H1 (cell line): ENCODE measurements around the gene PRUNE1. TPM values are rescaled to one million over a fixed set of nuclear protein-coding genes. Genes with fewer than 3 reads are reported as not detected.
A peak's percentile ranks its signal among the peaks of the same experiment; 100 is the strongest.

ENCODE experiments used
- ASH2L ChIP-seq: fragments of 200-600, 300-600 bp; sonication (generic); IDR thresholded peaks from one replicate; pipeline ENCODE4 v1.7.1; 2017; ENCODE audit warnings: low read length
- CBX5 ChIP-seq: fragments of 300-800, 300-1000 bp; sonication (generic); IDR thresholded peaks from 2 replicates; pipeline ENCODE4 v1.7.1; 2016; ENCODE audit warnings: antibody characterized with exemption, low read length, low read depth
- CHD2 ChIP-seq: IDR thresholded peaks from 2 replicates; pipeline ENCODE4 v1.6.1; 2012; ENCODE audit warnings: low read length, improper control_type of control experiment
- JUN ChIP-seq: IDR thresholded peaks from 2 replicates; pipeline ENCODE4 v1.6.1; 2011; ENCODE audit warnings: low read depth, mild to moderate bottlenecking, improper control_type of control experiment, low read length
- JUND ChIP-seq: IDR thresholded peaks from 2 replicates; pipeline ENCODE4 v1.6.1; 2011; ENCODE audit warnings: mild to moderate bottlenecking, improper control_type of control experiment, low read length
- PHF8 ChIP-seq: fragments of 200-600 bp; sonication (generic); conservative IDR thresholded peaks from 2 replicates; pipeline ENCODE4 v1.7.1; 2012; ENCODE audit warnings: low read depth, mild to moderate bottlenecking, inconsistent platforms, low read length, moderate library complexity
- POLR2A ChIP-seq, 2 experiments: IDR thresholded peaks; 1 replicate in 1 of 2; 2 replicates in 1 of 2; pipeline ENCODE4 v1.6.1; 2011; ENCODE audit warnings: low read depth in 2 of 2, low read length in 2 of 2, mild to moderate bottlenecking in 2 of 2; ENCODE audit errors: control extremely low read depth in 1 of 2
- POU5F1 ChIP-seq: IDR thresholded peaks from 2 replicates; pipeline ENCODE4 v1.6.1; 2011; ENCODE audit warnings: low read depth, mild to moderate bottlenecking, low read length, moderate library complexity
- RAD21 ChIP-seq, 2 experiments: IDR thresholded peaks in 1 of 2; conservative IDR thresholded peaks in 1 of 2; 2 replicates each; pipeline ENCODE4 v1.6.1; 2011; ENCODE audit warnings: low read depth in 2 of 2, low read length in 2 of 2, improper control_type of control experiment in 1 of 2, inconsistent platforms in 1 of 2, mild to moderate bottlenecking in 1 of 2, moderate library complexity in 1 of 2
- RBBP5 ChIP-seq: IDR thresholded peaks from 2 replicates; pipeline ENCODE4 v1.7.1; 2012; ENCODE audit warnings: low read depth, mild to moderate bottlenecking, inconsistent platforms, low read length, moderate library complexity, borderline replicate concordance
- SIN3A ChIP-seq, 2 experiments: IDR thresholded peaks in 1 of 2; conservative IDR thresholded peaks in 1 of 2; 2 replicates each; pipeline ENCODE4 v1.6.1; 2011 to 2012; ENCODE audit warnings: low read length in 2 of 2, improper control_type of control experiment in 1 of 2, low read depth in 1 of 2, mild to moderate bottlenecking in 1 of 2
- SP1 ChIP-seq: IDR thresholded peaks from 2 replicates; pipeline ENCODE4 v1.6.1; 2011; ENCODE audit warnings: low read depth, low read length
- SP4 ChIP-seq: IDR thresholded peaks from 2 replicates; pipeline ENCODE4 v1.6.1; 2012; ENCODE audit warnings: low read length, inconsistent platforms
- SUZ12 ChIP-seq: fragments of 200-600 bp; sonication (generic); IDR thresholded peaks from 2 replicates; pipeline ENCODE4 v1.6.1; 2012; ENCODE audit warnings: mild to moderate bottlenecking, inconsistent platforms, low read length, moderate library complexity, mixed read lengths
- TCF12 ChIP-seq: IDR thresholded peaks from 2 replicates; pipeline ENCODE4 v1.6.1; 2011; ENCODE audit warnings: low read depth, mild to moderate bottlenecking, low read length
- TEAD4 ChIP-seq: IDR thresholded peaks from 2 replicates; pipeline ENCODE4 v1.6.1; 2012; ENCODE audit warnings: low read depth, low read length, inconsistent platforms, mixed read lengths
- YY1 ChIP-seq: IDR thresholded peaks from 2 replicates; pipeline ENCODE4 v1.6.1; 2011; ENCODE audit warnings: low read depth, mild to moderate bottlenecking, low read length
- ZNF274 ChIP-seq: IDR thresholded peaks from 2 replicates; pipeline ENCODE4 v1.7.0; 2012; ENCODE audit warnings: low read length, borderline replicate concordance; ENCODE audit errors: extremely low read depth
- polyA plus RNA-seq, 7 experiments: library from polyadenylated mRNA; depleted of rRNA in 3 of 7; stranded (reverse) in 5 of 7; unstranded in 2 of 7; fragments of >200 nt in 5 of 7; fragments of 200-250 nt in 2 of 7; gene quantifications; 1 replicate in 5 of 7; 2 replicates in 1 of 7; 4 replicates in 1 of 7; pipeline versions ENCODE4 v1.2.1 to v1.2.3, GENCODE V29; 2011 to 2013; ENCODE audit warnings: missing spikeins in 2 of 7, mixed read lengths in 2 of 7
- total RNA-seq: library from RNA; stranded (reverse); fragmentation: NEBNext Ultra II Directional; extraction: Animal tissue kit (Norgen Biotek cat#: 25700); gene quantifications from 2 replicates; pipeline ENCODE4 v1.2.1, GENCODE V29; 2021
- TF ChIP-seq, protein P1 (sequence below): IDR thresholded peaks from 2 replicates; pipeline ENCODE4 v1.6.1; 2012; ENCODE audit warnings: inconsistent platforms
- TF ChIP-seq, protein P2 (sequence below), 3 experiments: IDR thresholded peaks; 1 replicate in 2 of 3; 2 replicates in 1 of 3; pipeline versions ENCODE4 v1.5.1 to v1.6.1; 2011; ENCODE audit warnings: low read length in 3 of 3, mild to moderate bottlenecking in 3 of 3, inconsistent platforms in 2 of 3, low read depth in 1 of 3, moderate library complexity in 1 of 3; ENCODE audit not compliant: insufficient read depth in 1 of 3; ENCODE audit errors: control extremely low read depth in 1 of 3
- TF ChIP-seq, protein P3 (sequence below): IDR thresholded peaks from 2 replicates; pipeline ENCODE4 v1.6.1; 2011; ENCODE audit warnings: low read depth, mild to moderate bottlenecking, low read length; ENCODE audit not compliant: insufficient read depth

PRUNE1 gene
- total and polyA plus RNA-seq, 2 of the 8 experiments (the other 6 are each of a cell fraction or from before 2014, with no cell fraction given) = 32.8 to 54.2 TPM

DNA sequence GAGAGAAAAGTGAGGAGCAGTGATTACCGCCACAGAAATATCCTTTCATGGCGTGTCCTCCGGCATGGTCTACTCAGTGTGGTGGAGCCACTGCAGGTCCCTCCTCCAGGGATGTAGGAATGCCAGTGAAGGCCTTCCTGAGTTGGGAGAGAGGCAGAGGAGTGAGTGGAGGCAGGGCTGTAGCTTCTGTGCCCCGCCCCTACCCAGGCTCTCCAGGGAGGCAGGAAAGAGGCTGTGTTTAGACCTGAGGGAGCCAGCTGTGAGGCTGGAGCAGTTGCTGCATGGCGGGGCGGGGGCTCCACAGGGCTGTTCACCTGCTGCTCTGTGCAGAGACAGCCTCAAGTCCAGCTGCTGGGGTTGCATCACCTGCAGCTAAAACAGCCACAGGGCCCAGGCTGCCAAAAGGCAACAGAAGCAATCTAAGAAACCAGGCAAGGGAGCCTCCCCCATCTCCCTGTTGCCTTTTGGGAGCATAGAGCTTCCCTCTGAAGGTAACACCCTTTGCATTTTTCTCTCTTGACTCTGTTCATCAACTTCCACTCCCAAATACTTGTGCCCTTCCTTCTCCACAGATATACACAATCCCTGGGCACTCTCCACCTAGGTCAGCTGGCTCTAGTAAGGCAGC, 27.0 kb upstream of the PRUNE1 start (continued):
- TF ChIP-seq JUN (no peak), YY1 (no peak), POU5F1 (no peak), ZNF274 (no peak), CBX5 (no peak), ASH2L (peak; percentile 79), CHD2 (no peak), SUZ12 (no peak), JUND (no peak), SP4 (no peak), RAD21 (IDR thresholded peaks at IDR 0.05 in 1 of 2, conservative IDR thresholded peaks at IDR 0.05 in 1 of 2; ENCODE audit: low read depth in 2 of 2, low read length in 2 of 2) (no peak), RBBP5 (peak; percentile 72; the same call in 1 of the 2 replicates), SP1 (no peak; the same call in 1 of the 2 replicates), POLR2A (IDR thresholded peaks at IDR 0.05; ENCODE audit: control extremely low read depth in 1 of 2, low read depth in 2 of 2, low read length in 2 of 2) (peak; percentile 69 to 72; a peak in 2 of 3 replicates), TCF12 (0 out of 2 replicates have a peak, but pooled peaks have one; percentile 31), PHF8 (no peak), TEAD4 (peak; percentile 39; the same call in 1 of the 2 replicates), SIN3A (conservative IDR thresholded peaks at IDR 0.05 in 1 of 2, IDR thresholded peaks at IDR 0.05 in 1 of 2; ENCODE audit: low read depth in 1 of 2, low read length in 2 of 2) (0 out of 4 replicates have a peak, but pooled peaks of 1 of the 2 experiments have one; percentile 24)
- TF ChIP-seq, protein P1, sequence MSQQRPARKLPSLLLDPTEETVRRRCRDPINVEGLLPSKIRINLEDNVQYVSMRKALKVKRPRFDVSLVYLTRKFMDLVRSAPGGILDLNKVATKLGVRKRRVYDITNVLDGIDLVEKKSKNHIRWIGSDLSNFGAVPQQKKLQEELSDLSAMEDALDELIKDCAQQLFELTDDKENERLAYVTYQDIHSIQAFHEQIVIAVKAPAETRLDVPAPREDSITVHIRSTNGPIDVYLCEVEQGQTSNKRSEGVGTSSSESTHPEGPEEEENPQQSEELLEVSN = no peak
- TF ChIP-seq, protein P2, sequence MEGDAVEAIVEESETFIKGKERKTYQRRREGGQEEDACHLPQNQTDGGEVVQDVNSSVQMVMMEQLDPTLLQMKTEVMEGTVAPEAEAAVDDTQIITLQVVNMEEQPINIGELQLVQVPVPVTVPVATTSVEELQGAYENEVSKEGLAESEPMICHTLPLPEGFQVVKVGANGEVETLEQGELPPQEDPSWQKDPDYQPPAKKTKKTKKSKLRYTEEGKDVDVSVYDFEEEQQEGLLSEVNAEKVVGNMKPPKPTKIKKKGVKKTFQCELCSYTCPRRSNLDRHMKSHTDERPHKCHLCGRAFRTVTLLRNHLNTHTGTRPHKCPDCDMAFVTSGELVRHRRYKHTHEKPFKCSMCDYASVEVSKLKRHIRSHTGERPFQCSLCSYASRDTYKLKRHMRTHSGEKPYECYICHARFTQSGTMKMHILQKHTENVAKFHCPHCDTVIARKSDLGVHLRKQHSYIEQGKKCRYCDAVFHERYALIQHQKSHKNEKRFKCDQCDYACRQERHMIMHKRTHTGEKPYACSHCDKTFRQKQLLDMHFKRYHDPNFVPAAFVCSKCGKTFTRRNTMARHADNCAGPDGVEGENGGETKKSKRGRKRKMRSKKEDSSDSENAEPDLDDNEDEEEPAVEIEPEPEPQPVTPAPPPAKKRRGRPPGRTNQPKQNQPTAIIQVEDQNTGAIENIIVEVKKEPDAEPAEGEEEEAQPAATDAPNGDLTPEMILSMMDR (IDR thresholded peaks at IDR 0.05; ENCODE audit: control extremely low read depth in 1 of 3, insufficient read depth in 1 of 3, low read depth in 1 of 3, low read length in 3 of 3) = no peak; a peak in 1 of 4 replicates
- TF ChIP-seq, protein P3, sequence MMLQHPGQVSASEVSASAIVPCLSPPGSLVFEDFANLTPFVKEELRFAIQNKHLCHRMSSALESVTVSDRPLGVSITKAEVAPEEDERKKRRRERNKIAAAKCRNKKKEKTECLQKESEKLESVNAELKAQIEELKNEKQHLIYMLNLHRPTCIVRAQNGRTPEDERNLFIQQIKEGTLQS = 0 out of 2 replicates have a peak, but pooled peaks have one; percentile 20
